GM19438 (cell line): ENCODE measurements around the gene HPN.
A peak's percentile ranks its signal among the peaks of the same experiment; 100 is the strongest.

ENCODE experiments used
- ATAC-seq: cut with Tn5 transposase; IDR thresholded peaks from one replicate; pipeline ENCODE4 v1.9.1; 2021; ENCODE audit warnings: low read depth; ENCODE audit not compliant: unreplicated experiment

The HPN gene

GRCh38 chr19:35059006-35059798 lies 17.7 kb downstream of the HPN start:
- no peak for ATAC-seq

- no peak for ATAC-seq
These were observed 18.2 kb downstream of the HPN start for GRCh38 chr19:35059799-35060091.

- ATAC-seq, result no peak
These were observed 18.8 kb downstream of the HPN start for GRCh38 chr19:35060160-35060855.

- ATAC-seq, result no peak
These were observed 20.3 kb downstream of the HPN start for GRCh38 chr19:35061583-35062373.

GRCh38 chr19:35062942-35063341 lies 21.4 kb downstream of the HPN start:
- no peak for ATAC-seq

- ATAC-seq, result no peak
These were observed 22.7 kb downstream of the HPN start for GRCh38 chr19:35063940-35064818.

- ATAC-seq, result no peak
These were observed 24.1 kb downstream of the HPN start for GRCh38 chr19:35065574-35065973.

GRCh38 chr19:35066121-35066520 lies 24.6 kb downstream of the HPN start:
- ATAC-seq, result no peak

GRCh38 chr19:35066691-35067563 lies 25.4 kb downstream of the HPN start:
- ATAC-seq, result peak; percentile 78

GRCh38 chr19:35068941-35069634 lies 27.6 kb downstream of the HPN start:
- no peak for ATAC-seq

GRCh38 chr19:35069696-35070095 lies 28.2 kb downstream of the HPN start:
- ATAC-seq, result no peak

- ATAC-seq, result no peak
These were observed 28.9 kb downstream of the HPN start for GRCh38 chr19:35070471-35070870.

- no peak for ATAC-seq
These were observed 32.0 kb downstream of the HPN start for GRCh38 chr19:35073516-35073915.

- no peak for ATAC-seq
These were observed 32.4 kb downstream of the HPN start for GRCh38 chr19:35073941-35074340.

GRCh38 chr19:35074426-35075201 lies 33.1 kb downstream of the HPN start:
- no peak for ATAC-seq

- no peak for ATAC-seq
These were observed 33.9 kb downstream of the HPN start for GRCh38 chr19:35075202-35076025.

- no peak for ATAC-seq
These were observed 34.5 kb downstream of the HPN start for GRCh38 chr19:35076026-35076370.

- no peak for ATAC-seq
These were observed 35.1 kb downstream of the HPN start for GRCh38 chr19:35076657-35077056.
